DOHH2 (cell line): ENCODE measurements around the gene MGAT5.
A peak's percentile ranks its signal among the peaks of the same experiment; 100 is the strongest.

Source experiments
- H3F3A ChIP-seq: fragments of 200-600 bp; sonication (generic), shearing (Covaris generic); 2 replicates; pipeline ENCODE4 v1.6.0; 2016; ENCODE audit warnings: antibody characterized with exemption, mild to moderate bottlenecking; ENCODE audit not compliant: control insufficient read depth, insufficient read depth
- H3K27ac ChIP-seq: fragments of 200-600 bp; sonication (generic); 2 replicates; pipeline ENCODE4 v1.5.1; 2014; ENCODE audit warnings: low read depth, mild to moderate bottlenecking, low read length, moderate library complexity
- H3K27me3 ChIP-seq: fragments of 200-600 bp; sonication (generic); 2 replicates; pipeline ENCODE4 v1.6.1; 2014; ENCODE audit warnings: mild to moderate bottlenecking, low read length, mixed read lengths; ENCODE audit not compliant: control insufficient read depth
- H3K36me3 ChIP-seq: fragments of 200-600 bp; sonication (generic); 2 replicates; pipeline ENCODE4 v1.6.1; 2014; ENCODE audit warnings: mild to moderate bottlenecking, low read length, moderate library complexity, mixed read lengths; ENCODE audit not compliant: control insufficient read depth
- H3K4me1 ChIP-seq: fragments of 200-600 bp; sonication (generic); 2 replicates; pipeline ENCODE4 v1.6.1; 2014; ENCODE audit warnings: mild to moderate bottlenecking, low read length, mixed read lengths; ENCODE audit not compliant: control insufficient read depth
- H3K4me2 ChIP-seq: fragments of 200-600 bp; sonication (generic); 2 replicates; pipeline ENCODE4 v1.6.0; 2014; ENCODE audit warnings: mild to moderate bottlenecking, low read length, moderate library complexity
- H3K4me3 ChIP-seq: fragments of 200-600 bp; sonication (generic); 2 replicates; pipeline ENCODE4 v1.5.1; 2014; ENCODE audit warnings: mild to moderate bottlenecking, low read length, mixed read lengths
- H3K79me2 ChIP-seq: fragments of 200-600 bp; sonication (generic); 2 replicates; pipeline ENCODE4 v1.6.1; 2014; ENCODE audit warnings: mild to moderate bottlenecking, low read length, mixed read lengths; ENCODE audit not compliant: control insufficient read depth
- H3K9me2 ChIP-seq: fragments of 200-600 bp; sonication (generic); replicated peaks from 2 replicates; pipeline ENCODE4 v1.6.1; 2014; ENCODE audit warnings: mild to moderate bottlenecking, low read length, mixed read lengths; ENCODE audit not compliant: control insufficient read depth
- H3K9me3 ChIP-seq: fragments of 200-600 bp; sonication (generic); 2 replicates; pipeline ENCODE4 v1.6.1; 2014; ENCODE audit warnings: antibody characterized with exemption, low read length, mixed read lengths; ENCODE audit not compliant: control insufficient read depth, insufficient read depth
- H4K20me1 ChIP-seq: fragments of 200-600 bp; sonication (generic); 2 replicates; pipeline ENCODE4 v1.6.0; 2014; ENCODE audit warnings: low read depth, mild to moderate bottlenecking, antibody characterized with exemption, low read length, moderate library complexity; ENCODE audit not compliant: control insufficient read depth, insufficient read depth
- CTCF ChIP-seq: fragments of 200-600 bp; sonication (generic); IDR thresholded peaks from one replicate; pipeline ENCODE4 v1.5.1; 2014; ENCODE audit warnings: antibody characterized with exemption, mild to moderate bottlenecking, low read depth, low read length; ENCODE audit not compliant: poor library complexity, severe bottlenecking
- EZH2phosphoT487 ChIP-seq: fragments of 200-600 bp; sonication (generic); IDR thresholded peaks from 2 replicates; pipeline ENCODE4 v1.6.1; 2017; ENCODE audit warnings: borderline replicate concordance, mild to moderate bottlenecking, antibody characterized with exemption, low read length, moderate library complexity, mixed read lengths

Gene MGAT5

DNA sequence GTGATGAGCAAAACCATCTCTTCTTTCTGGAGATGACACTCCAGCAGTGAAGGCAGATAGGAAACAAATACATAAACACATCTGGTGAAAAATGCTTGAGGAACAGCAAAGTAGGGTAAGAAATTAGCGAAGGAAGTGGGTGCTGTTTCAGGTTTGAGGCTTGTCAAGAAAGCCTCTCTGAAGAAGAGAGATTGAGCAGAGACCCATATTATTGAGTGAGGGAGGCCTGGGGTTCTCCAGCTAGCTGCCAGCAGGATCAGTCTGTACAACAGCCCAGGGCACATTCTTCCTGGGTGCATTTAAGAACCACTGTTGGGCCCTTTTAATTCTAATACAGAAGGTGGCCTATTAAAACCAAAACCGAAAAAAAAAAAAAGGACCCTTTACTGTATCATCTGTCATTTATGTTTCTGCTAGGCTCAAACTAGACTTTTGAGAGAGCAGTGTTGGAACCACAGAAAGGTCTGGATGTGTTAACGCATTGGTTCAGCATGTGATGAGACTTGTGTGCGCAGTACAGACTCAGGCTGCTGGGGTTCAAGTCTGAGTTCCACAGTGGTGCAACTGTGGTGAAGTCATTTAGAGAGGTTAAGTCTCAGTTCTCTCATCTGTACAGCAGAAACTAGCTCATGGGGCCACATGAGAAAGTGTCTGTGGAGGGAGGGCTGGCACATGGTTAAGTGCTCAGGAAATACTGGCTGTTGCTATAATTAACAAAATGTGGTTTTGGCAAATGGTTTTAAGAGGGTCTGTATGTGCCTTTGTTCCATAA, 28.9 kb downstream of the MGAT5 start:
- TF ChIP-seq CTCF (no peak), EZH2phosphoT487 (no peak)
- Histone ChIP-seq H3F3A (no peaks in the 10 kb centered on the region), H3K4me1 (peaks cover 97% of the 10 kb centered on the region), H3K27me3 (0 out of 2 replicates have a peak, but pooled peaks cover 3% of the 10 kb centered on the region), H3K79me2 (peaks cover 90% of the 10 kb centered on the region), H3K36me3 (peaks cover 33% of the 10 kb centered on the region), H3K9me3 (no peaks in the 10 kb centered on the region), H3K4me2 (peak overlapping the region; percentile 81), H3K27ac (peak overlapping the region; percentile 13; the same call in 1 of the 2 replicates), H4K20me1 (no peaks in the 10 kb centered on the region; the same call in 1 of the 2 replicates), H3K4me3 (peak overlapping the region; percentile 32; the same call in 1 of the 2 replicates), H3K9me2 (no peaks in the 10 kb centered on the region)

DNA sequence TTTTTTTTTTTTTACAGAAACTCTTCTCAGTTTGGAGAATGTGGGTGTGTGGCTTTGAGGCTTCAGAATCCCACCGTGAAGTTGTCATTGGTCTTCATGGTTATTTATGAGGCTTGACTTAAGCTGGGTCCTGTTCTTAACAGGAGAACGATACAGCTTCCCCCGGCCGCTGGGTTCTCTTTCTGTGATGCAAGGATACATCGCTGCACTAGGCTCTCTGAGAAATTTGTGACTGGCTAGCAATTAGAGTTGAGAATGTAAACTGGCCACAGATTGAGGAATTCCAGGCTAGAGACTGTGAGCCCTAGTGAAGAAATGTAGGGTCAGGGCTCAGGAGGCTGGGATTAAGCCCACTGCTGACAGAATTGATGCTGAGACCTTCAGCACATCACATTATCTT, 29.8 kb downstream of the MGAT5 start:
- H3K36me3 ChIP-seq = peaks cover 25% of the 10 kb centered on the region
- no peaks in the 10 kb centered on the region for H3K9me2 ChIP-seq
- no peaks in the 10 kb centered on the region for H3F3A ChIP-seq
- H3K4me3 ChIP-seq = no peak overlapping the region
- H3K27me3 ChIP-seq = 0 out of 2 replicates have a peak, but pooled peaks cover 3% of the 10 kb centered on the region
- H3K27ac ChIP-seq = no peak overlapping the region
- no peak overlapping the region for H3K4me2 ChIP-seq
- H3K4me1 ChIP-seq = peaks cover 97% of the 10 kb centered on the region
- no peak for TF ChIP-seq EZH2phosphoT487
- no peak for TF ChIP-seq CTCF
- H3K79me2 ChIP-seq = peaks cover 90% of the 10 kb centered on the region
- H3K9me3 ChIP-seq = no peaks in the 10 kb centered on the region
- H4K20me1 ChIP-seq = no peaks in the 10 kb centered on the region; the same call in 1 of the 2 replicates

DNA sequence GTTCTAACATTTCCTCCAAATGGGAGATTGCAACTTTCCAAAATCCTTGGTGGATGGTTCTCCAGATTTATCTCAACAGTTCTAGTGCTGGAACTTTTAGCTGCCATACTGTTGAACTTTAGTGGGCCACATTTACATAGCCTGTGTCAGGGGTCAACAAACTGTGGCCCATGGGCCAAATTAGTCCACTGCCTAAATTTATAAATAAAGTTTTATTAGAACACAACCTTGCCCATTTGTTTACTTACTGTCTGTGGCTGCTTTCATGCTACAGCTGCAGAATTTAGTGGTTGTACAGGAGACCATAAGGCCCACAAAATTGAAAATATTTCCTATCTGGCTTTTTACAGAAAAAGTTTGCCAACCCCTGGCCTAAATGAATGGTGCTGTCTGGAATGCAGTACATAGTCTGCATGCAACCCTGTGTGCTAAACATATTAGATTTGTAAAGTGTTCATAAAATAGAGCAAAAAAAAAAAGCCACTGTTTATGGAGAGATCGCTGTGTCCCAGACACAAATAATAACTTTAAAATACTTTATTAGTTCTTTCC, 30.3 kb downstream of the MGAT5 start:
- H3K4me1 ChIP-seq = peaks cover 97% of the 10 kb centered on the region
- TF ChIP-seq CTCF (no peak), EZH2phosphoT487 (no peak)

More for the DNA sequence above, 30.3 kb downstream of the MGAT5 start:
- Histone ChIP-seq H3K27ac (no peak overlapping the region), H3K4me3 (no peak overlapping the region), H3K27me3 (0 out of 2 replicates have a peak, but pooled peaks cover 3% of the 10 kb centered on the region), H3K9me3 (no peaks in the 10 kb centered on the region), H3K79me2 (peaks cover 90% of the 10 kb centered on the region), H3K36me3 (peaks cover 21% of the 10 kb centered on the region), H3F3A (no peaks in the 10 kb centered on the region), H3K9me2 (no peaks in the 10 kb centered on the region), H3K4me2 (no peak overlapping the region), H4K20me1 (no peaks in the 10 kb centered on the region; the same call in 1 of the 2 replicates)
